HG03460 (cell line): ENCODE measurements around the gene GPR146.

Source experiments
- ATAC-seq: cut with Tn5 transposase; IDR thresholded peaks from one replicate; pipeline ENCODE4 v1.9.1; 2021; ENCODE audit not compliant: unreplicated experiment

Gene GPR146

GRCh38 chr7:1041551-1042491 is 2.5 kb upstream of the GPR146 start:
- no peak for ATAC-seq

- no peak for ATAC-seq
These were observed 1.9 kb upstream of the GPR146 start for GRCh38 chr7:1042492-1042833.

- ATAC-seq = no peak
These were observed 676 bp upstream of the GPR146 start for GRCh38 chr7:1043552-1044188.

- ATAC-seq = no peak
These were observed 1.0 kb downstream of the GPR146 start for GRCh38 chr7:1045069-1046063.

GRCh38 chr7:1046722-1047679 is 2.7 kb downstream of the GPR146 start:
- ATAC-seq = no peak

GRCh38 chr7:1049006-1049741 is 4.8 kb downstream of the GPR146 start:
- ATAC-seq = no peak

GRCh38 chr7:1049801-1050200 is 5.5 kb downstream of the GPR146 start:
- no peak for ATAC-seq

GRCh38 chr7:1050254-1050906 is 6.0 kb downstream of the GPR146 start:
- no peak for ATAC-seq

- no peak for ATAC-seq
These were observed 6.8 kb downstream of the GPR146 start for GRCh38 chr7:1050956-1051690.

GRCh38 chr7:1052031-1052818 is 7.9 kb downstream of the GPR146 start:
- no peak for ATAC-seq

GRCh38 chr7:1053002-1053411 is 8.7 kb downstream of the GPR146 start:
- no peak for ATAC-seq

- no peak for ATAC-seq
These were observed 9.5 kb downstream of the GPR146 start for GRCh38 chr7:1053816-1054370.

GRCh38 chr7:1054438-1054837 is 10.1 kb downstream of the GPR146 start:
- no peak for ATAC-seq

- no peak for ATAC-seq
These were observed 10.6 kb downstream of the GPR146 start for GRCh38 chr7:1054861-1055450.

- ATAC-seq = no peak
These were observed 11.2 kb downstream of the GPR146 start for GRCh38 chr7:1055491-1055955.

GRCh38 chr7:1055956-1056784 is 11.8 kb downstream of the GPR146 start:
- ATAC-seq = no peak
